Liver (tissue), 10 donors: Measurements from ENCODE around the gene PDE10A. TPM values are rescaled to one million over a fixed set of nuclear protein-coding genes. Genes with fewer than 3 reads are reported as not detected.

ENCODE experiments used
- DNase-seq: peaks from one replicate; pipeline ENCODE4 v3.0.0-alpha.2; 2017; ENCODE audit warnings: low spot score
- H3K27ac ChIP-seq, 2 donors: one replicate each; pipeline ENCODE4 v1.7.0; 2013; ENCODE audit warnings: inconsistent platforms in 2 of 2, low read length in 2 of 2, control low read depth in 1 of 2, low read depth in 1 of 2, mild to moderate bottlenecking in 1 of 2
- H3K27me3 ChIP-seq, 4 donors: one replicate each; pipeline versions ENCODE4 v1.6.1 to v1.7.0; 2013; ENCODE audit warnings: low read length in 3 of 4, inconsistent platforms in 1 of 4, mild to moderate bottlenecking in 1 of 4, moderate library complexity in 1 of 4; ENCODE audit not compliant: control insufficient read depth in 4 of 4, insufficient read depth in 4 of 4
- H3K36me3 ChIP-seq, 4 donors: one replicate each; pipeline versions ENCODE4 v1.6.1 to v1.7.0; 2013; ENCODE audit warnings: low read length in 3 of 4, mild to moderate bottlenecking in 3 of 4, low read depth in 1 of 4, moderate library complexity in 1 of 4; ENCODE audit not compliant: control insufficient read depth in 4 of 4, insufficient read depth in 3 of 4
- H3K4me1 ChIP-seq, 4 donors: one replicate each; pipeline versions ENCODE4 v1.6.1 to v1.7.0; 2013; ENCODE audit warnings: low read length in 3 of 4, mild to moderate bottlenecking in 3 of 4, moderate library complexity in 1 of 4; ENCODE audit not compliant: control insufficient read depth in 4 of 4, insufficient read depth in 4 of 4
- H3K4me3 ChIP-seq, 3 donors: one replicate each; pipeline versions ENCODE4 v1.6.1 to v1.7.0; 2013; ENCODE audit warnings: low read length in 3 of 3, control low read depth in 1 of 3, low read depth in 1 of 3, mild to moderate bottlenecking in 1 of 3
- H3K9ac ChIP-seq, 2 donors: one replicate each; pipeline ENCODE4 v1.7.0; 2013; ENCODE audit warnings: low read length in 2 of 2, mild to moderate bottlenecking in 2 of 2, moderate library complexity in 2 of 2, control low read depth in 1 of 2, low read depth in 1 of 2
- H3K9me3 ChIP-seq, 4 donors: one replicate each; pipeline versions ENCODE4 v1.6.1 to v1.7.0; 2013; ENCODE audit warnings: low read length in 3 of 4; ENCODE audit not compliant: control insufficient read depth in 4 of 4
- EGR1 ChIP-seq, 2 donors: IDR thresholded peaks; 2 replicates each; pipeline ENCODE4 v1.6.1; 2016 to 2018; ENCODE audit warnings: antibody characterized with exemption in 2 of 2, low read depth in 2 of 2
- FOXA1 ChIP-seq: IDR thresholded peaks from 2 replicates; pipeline ENCODE4 v1.6.1; 2016; ENCODE audit warnings: antibody characterized with exemption
- HNF4G ChIP-seq: IDR thresholded peaks from 2 replicates; pipeline ENCODE4 v1.6.1; 2016; ENCODE audit warnings: antibody characterized with exemption
- NR2F2 ChIP-seq: IDR thresholded peaks from 2 replicates; pipeline ENCODE4 v1.6.1; 2016; ENCODE audit warnings: antibody characterized with exemption
- RAD21 ChIP-seq, 2 donors: IDR thresholded peaks; 2 replicates each; pipeline ENCODE4 v1.6.1; 2016; ENCODE audit warnings: antibody characterized with exemption in 2 of 2, mild to moderate bottlenecking in 2 of 2
- RXRA ChIP-seq, 2 donors: IDR thresholded peaks; 2 replicates each; pipeline ENCODE4 v1.6.1; 2017 to 2018; ENCODE audit warnings: antibody characterized with exemption in 2 of 2, mild to moderate bottlenecking in 1 of 2
- SP1 ChIP-seq: IDR thresholded peaks from 2 replicates; pipeline ENCODE4 v1.6.1; 2018; ENCODE audit warnings: antibody characterized with exemption, mild to moderate bottlenecking
- TAF1 ChIP-seq: conservative IDR thresholded peaks from 2 replicates; pipeline ENCODE4 v1.6.1; 2016; ENCODE audit warnings: antibody characterized with exemption, mild to moderate bottlenecking
- YY1 ChIP-seq: IDR thresholded peaks from 2 replicates; pipeline ENCODE4 v1.6.1; 2016; ENCODE audit warnings: antibody characterized with exemption, mild to moderate bottlenecking
- WGBS: extraction: QIAGEN DNeasy Blood & Tissue Kit; methylation state at CpG from one replicate; pipeline ENCODE4 v1.1.7; 2013; 5-methylcytosine and 5-hydroxymethylcytosine counted together
- polyA plus RNA-seq, 2 donors: library from polyadenylated mRNA; stranded (reverse) in 1 of 2; unstranded in 1 of 2; fragments of 200-250 nt in 1 of 2; fragments of >200 nt in 1 of 2; fragmentation: Nextera tagmentation in 1 of 2; extraction: Ambion mirVana in 1 of 2; gene quantifications; one replicate each; pipeline versions ENCODE4 v1.2.1 to v1.2.3, GENCODE V29; 2013 to 2015
- small RNA-seq: library from RNA; depleted of rRNA; stranded (forward); fragments of <200 nt; gene quantifications from one replicate; pipeline ENCODE3, GENCODE V24; 2014
- total RNA-seq, 2 donors: library from RNA; depleted of rRNA; stranded (reverse); fragments of >200 nt; gene quantifications; one replicate each; pipeline ENCODE4 v1.2.3, GENCODE V29; 2014
- TF ChIP-seq, protein P1 (sequence below): IDR thresholded peaks from 2 replicates; pipeline ENCODE4 v1.6.1; 2016; ENCODE audit warnings: antibody characterized with exemption, mild to moderate bottlenecking
- TF ChIP-seq, protein P2 (sequence below): fragments of 150-350 bp; IDR thresholded peaks from 2 replicates; pipeline ENCODE4 v1.5.1; 2017; ENCODE audit warnings: improper control_type of control experiment, low read depth, low read length; ENCODE audit not compliant: missing input control
- TF ChIP-seq, protein P3 (sequence below): IDR thresholded peaks from 2 replicates; pipeline ENCODE4 v1.6.1; 2016; ENCODE audit warnings: antibody characterized with exemption
- TF ChIP-seq, protein P4 (sequence below): IDR thresholded peaks from 2 replicates; pipeline ENCODE4 v1.6.1; 2016; ENCODE audit warnings: antibody characterized with exemption
- donor health status: healthy.
- donor health status: healthy.
- donor health status: healthy.
- donor health status: healthy.
- donor health status: healthy.

The PDE10A gene
- total and polyA plus RNA-seq, 4 donors = 0.20 to 1.7 (median 0.47) TPM

DNA sequence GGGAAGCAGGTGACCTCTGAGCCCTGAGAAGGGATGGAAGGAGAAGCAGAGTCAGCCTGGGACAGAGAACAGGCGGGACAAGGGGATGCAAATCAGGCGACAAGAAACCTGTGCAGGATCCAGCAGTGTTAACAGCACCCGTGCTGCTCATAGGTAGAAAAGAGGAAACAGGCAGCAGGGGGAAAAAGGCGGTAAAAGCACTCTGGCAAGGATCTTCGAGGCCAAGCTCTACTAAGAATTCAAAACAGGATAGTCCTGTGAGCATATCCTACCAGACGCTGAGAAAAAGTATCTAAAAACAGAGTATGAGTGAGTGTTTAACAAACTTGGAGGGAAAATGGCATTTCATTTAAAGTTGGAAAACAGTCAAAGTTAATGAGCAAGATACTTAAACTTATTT, 370.4 kb downstream of the PDE10A start:
- no peak for DNase-seq
- TF ChIP-seq YY1 (no peak), SP1 (no peak), FOXA1 (no peak), TAF1 (no peak), EGR1 (IDR thresholded peaks at IDR 0.05; ENCODE audit: low read depth in 2 of 2) (no peak), HNF4G (no peak), RAD21 (IDR thresholded peaks at IDR 0.05) (no peak), NR2F2 (no peak), RXRA (IDR thresholded peaks at IDR 0.05) (no peak)
- TF ChIP-seq, protein P1, sequence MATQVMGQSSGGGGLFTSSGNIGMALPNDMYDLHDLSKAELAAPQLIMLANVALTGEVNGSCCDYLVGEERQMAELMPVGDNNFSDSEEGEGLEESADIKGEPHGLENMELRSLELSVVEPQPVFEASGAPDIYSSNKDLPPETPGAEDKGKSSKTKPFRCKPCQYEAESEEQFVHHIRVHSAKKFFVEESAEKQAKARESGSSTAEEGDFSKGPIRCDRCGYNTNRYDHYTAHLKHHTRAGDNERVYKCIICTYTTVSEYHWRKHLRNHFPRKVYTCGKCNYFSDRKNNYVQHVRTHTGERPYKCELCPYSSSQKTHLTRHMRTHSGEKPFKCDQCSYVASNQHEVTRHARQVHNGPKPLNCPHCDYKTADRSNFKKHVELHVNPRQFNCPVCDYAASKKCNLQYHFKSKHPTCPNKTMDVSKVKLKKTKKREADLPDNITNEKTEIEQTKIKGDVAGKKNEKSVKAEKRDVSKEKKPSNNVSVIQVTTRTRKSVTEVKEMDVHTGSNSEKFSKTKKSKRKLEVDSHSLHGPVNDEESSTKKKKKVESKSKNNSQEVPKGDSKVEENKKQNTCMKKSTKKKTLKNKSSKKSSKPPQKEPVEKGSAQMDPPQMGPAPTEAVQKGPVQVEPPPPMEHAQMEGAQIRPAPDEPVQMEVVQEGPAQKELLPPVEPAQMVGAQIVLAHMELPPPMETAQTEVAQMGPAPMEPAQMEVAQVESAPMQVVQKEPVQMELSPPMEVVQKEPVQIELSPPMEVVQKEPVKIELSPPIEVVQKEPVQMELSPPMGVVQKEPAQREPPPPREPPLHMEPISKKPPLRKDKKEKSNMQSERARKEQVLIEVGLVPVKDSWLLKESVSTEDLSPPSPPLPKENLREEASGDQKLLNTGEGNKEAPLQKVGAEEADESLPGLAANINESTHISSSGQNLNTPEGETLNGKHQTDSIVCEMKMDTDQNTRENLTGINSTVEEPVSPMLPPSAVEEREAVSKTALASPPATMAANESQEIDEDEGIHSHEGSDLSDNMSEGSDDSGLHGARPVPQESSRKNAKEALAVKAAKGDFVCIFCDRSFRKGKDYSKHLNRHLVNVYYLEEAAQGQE = no peak
- TF ChIP-seq, protein P2, sequence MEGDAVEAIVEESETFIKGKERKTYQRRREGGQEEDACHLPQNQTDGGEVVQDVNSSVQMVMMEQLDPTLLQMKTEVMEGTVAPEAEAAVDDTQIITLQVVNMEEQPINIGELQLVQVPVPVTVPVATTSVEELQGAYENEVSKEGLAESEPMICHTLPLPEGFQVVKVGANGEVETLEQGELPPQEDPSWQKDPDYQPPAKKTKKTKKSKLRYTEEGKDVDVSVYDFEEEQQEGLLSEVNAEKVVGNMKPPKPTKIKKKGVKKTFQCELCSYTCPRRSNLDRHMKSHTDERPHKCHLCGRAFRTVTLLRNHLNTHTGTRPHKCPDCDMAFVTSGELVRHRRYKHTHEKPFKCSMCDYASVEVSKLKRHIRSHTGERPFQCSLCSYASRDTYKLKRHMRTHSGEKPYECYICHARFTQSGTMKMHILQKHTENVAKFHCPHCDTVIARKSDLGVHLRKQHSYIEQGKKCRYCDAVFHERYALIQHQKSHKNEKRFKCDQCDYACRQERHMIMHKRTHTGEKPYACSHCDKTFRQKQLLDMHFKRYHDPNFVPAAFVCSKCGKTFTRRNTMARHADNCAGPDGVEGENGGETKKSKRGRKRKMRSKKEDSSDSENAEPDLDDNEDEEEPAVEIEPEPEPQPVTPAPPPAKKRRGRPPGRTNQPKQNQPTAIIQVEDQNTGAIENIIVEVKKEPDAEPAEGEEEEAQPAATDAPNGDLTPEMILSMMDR = no peak
- TF ChIP-seq, protein P3, sequence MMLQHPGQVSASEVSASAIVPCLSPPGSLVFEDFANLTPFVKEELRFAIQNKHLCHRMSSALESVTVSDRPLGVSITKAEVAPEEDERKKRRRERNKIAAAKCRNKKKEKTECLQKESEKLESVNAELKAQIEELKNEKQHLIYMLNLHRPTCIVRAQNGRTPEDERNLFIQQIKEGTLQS = no peak
- TF ChIP-seq, protein P4, sequence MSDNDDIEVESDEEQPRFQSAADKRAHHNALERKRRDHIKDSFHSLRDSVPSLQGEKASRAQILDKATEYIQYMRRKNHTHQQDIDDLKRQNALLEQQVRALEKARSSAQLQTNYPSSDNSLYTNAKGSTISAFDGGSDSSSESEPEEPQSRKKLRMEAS = no peak
- H3K27me3 ChIP-seq = no peaks in the 10 kb centered on the region
- H3K4me1 ChIP-seq = no peaks in the 10 kb centered on the region
- H3K9ac ChIP-seq = no peak overlapping the region
- H3K4me3 ChIP-seq = no peak overlapping the region
- no peak overlapping the region for H3K27ac ChIP-seq
- H3K9me3 ChIP-seq = peaks cover 0 to 1% (median under 1%) of the 10 kb centered on the region in 4 donors
- WGBS = 74% methylated on average over 6 of the region's 6 CpGs
- no peaks in the 10 kb centered on the region for H3K36me3 ChIP-seq

Small RNAs within 50 kb of the gene (small RNA-seq; reads per million reads assigned to genes)
- 0.07 reads per million for gene RNA5SP226
